MM.1S (cell line): ENCODE data around the gene PSMD1.

Source experiments
- DNase-seq: peaks from one replicate; pipeline ENCODE4 v3.0.0-alpha.2; 2015
- H2AFZ ChIP-seq: fragments of 300-600 bp; sonication (generic); 2 replicates; pipeline ENCODE4 v1.6.0; 2016; ENCODE audit warnings: antibody characterized with exemption, low read length
- H3F3A ChIP-seq: fragments of 300-600 bp; sonication (generic); 2 replicates; pipeline ENCODE4 v1.6.1; 2016; ENCODE audit warnings: mild to moderate bottlenecking, antibody characterized with exemption, low read length, moderate library complexity, mixed read lengths; ENCODE audit not compliant: insufficient read depth
- H3K27ac ChIP-seq: fragments of 300-600 bp; sonication (generic); 2 replicates; pipeline ENCODE4 v1.5.1; 2016; ENCODE audit warnings: mild to moderate bottlenecking, low read length
- H3K27me3 ChIP-seq: fragments of 300-600 bp; sonication (generic); replicated peaks from 2 replicates; pipeline ENCODE4 v1.6.0; 2016; ENCODE audit warnings: low read length; ENCODE audit not compliant: insufficient read depth
- H3K36me3 ChIP-seq: fragments of 300-600 bp; sonication (generic); replicated peaks from 2 replicates; pipeline ENCODE4 v1.6.1; 2016; ENCODE audit warnings: mild to moderate bottlenecking, low read length, mixed read lengths; ENCODE audit not compliant: insufficient read depth
- H3K4me1 ChIP-seq: fragments of 300-600 bp; sonication (generic); 2 replicates; pipeline ENCODE4 v1.6.1; 2016; ENCODE audit warnings: low read length, mixed read lengths
- H3K4me2 ChIP-seq: fragments of 300-600 bp; sonication (generic); 2 replicates; pipeline ENCODE4 v1.6.0; 2016; ENCODE audit warnings: low read depth, low read length
- H3K4me3 ChIP-seq: fragments of 300-600 bp; sonication (generic); 2 replicates; pipeline ENCODE4 v1.5.1; 2016; ENCODE audit warnings: low read length, mixed read lengths
- H3K79me2 ChIP-seq: fragments of 300-600 bp; sonication (generic); 2 replicates; pipeline ENCODE4 v1.6.1; 2016; ENCODE audit warnings: mixed run types, low read length, mixed read lengths
- H3K9ac ChIP-seq: fragments of 300-600 bp; sonication (generic); 2 replicates; pipeline ENCODE4 v1.6.1; 2016; ENCODE audit warnings: low read length, mixed read lengths
- H3K9me2 ChIP-seq: fragments of 300-600 bp; sonication (generic); replicated peaks from 2 replicates; pipeline ENCODE4 v1.6.1; 2016; ENCODE audit warnings: mild to moderate bottlenecking, low read length, mixed read lengths; ENCODE audit not compliant: insufficient read depth
- H3K9me3 ChIP-seq: fragments of 300-600 bp; sonication (generic); replicated peaks from 2 replicates; pipeline ENCODE4 v1.6.1; 2016; ENCODE audit warnings: mild to moderate bottlenecking, low read length, mixed read lengths; ENCODE audit not compliant: insufficient read depth
- H4K20me1 ChIP-seq: fragments of 300-600 bp; sonication (generic); 2 replicates; pipeline ENCODE4 v1.6.1; 2016; ENCODE audit warnings: mild to moderate bottlenecking, low read length, moderate library complexity, mixed read lengths; ENCODE audit not compliant: insufficient read depth
- CTCF ChIP-seq: fragments of 300-600 bp; sonication (generic); IDR thresholded peaks from 2 replicates; pipeline ENCODE4 v1.5.1; 2016; ENCODE audit warnings: antibody characterized with exemption, low read length, mixed read lengths
- EZH2 ChIP-seq: fragments of 300-600 bp; sonication (generic); optimal IDR thresholded peaks from 2 replicates; pipeline ENCODE3; 2017; ENCODE audit warnings: low read depth, mild to moderate bottlenecking, antibody characterized with exemption, low read length, mixed read lengths
- EZH2phosphoT487 ChIP-seq: fragments of 300-600 bp; sonication (generic); IDR thresholded peaks from 2 replicates; pipeline ENCODE4 v1.6.1; 2018; ENCODE audit warnings: antibody characterized with exemption, low read length

The PSMD1 gene

GRCh38 chr2:231049286-231050017, 7.2 kb upstream of the PSMD1 start:
- H3K27ac ChIP-seq = no peak overlapping the region
- peaks cover 5% of the 10 kb centered on the region; the same call in 1 of the 2 replicates for H3K4me1 ChIP-seq
- H3K4me3 ChIP-seq = no peak overlapping the region
- H3K9ac ChIP-seq = no peak overlapping the region
- no peak overlapping the region for H2AFZ ChIP-seq
- H3F3A ChIP-seq = no peaks in the 10 kb centered on the region
- H3K36me3 ChIP-seq = no peaks in the 10 kb centered on the region
- H3K9me2 ChIP-seq = no peaks in the 10 kb centered on the region
- no peak overlapping the region for H3K4me2 ChIP-seq
- H4K20me1 ChIP-seq = no peaks in the 10 kb centered on the region
- DNase-seq = no peak
- peaks cover 12% of the 10 kb centered on the region for H3K27me3 ChIP-seq
- TF ChIP-seq EZH2phosphoT487 (no peak), CTCF (no peak), EZH2 (no peak)
- no peaks in the 10 kb centered on the region for H3K79me2 ChIP-seq
- H3K9me3 ChIP-seq = no peaks in the 10 kb centered on the region

GRCh38 chr2:231050018-231050901, 6.4 kb upstream of the PSMD1 start:
- no peak overlapping the region for H3K4me2 ChIP-seq
- no peaks in the 10 kb centered on the region for H3K9me3 ChIP-seq
- no peak overlapping the region for H2AFZ ChIP-seq
- TF ChIP-seq CTCF (no peak), EZH2 (no peak), EZH2phosphoT487 (no peak)
- no peaks in the 10 kb centered on the region for H3F3A ChIP-seq
- no peak overlapping the region for H3K4me3 ChIP-seq
- no peaks in the 10 kb centered on the region for H3K36me3 ChIP-seq
- no peak for DNase-seq
- no peak overlapping the region for H3K9ac ChIP-seq
- no peaks in the 10 kb centered on the region for H3K79me2 ChIP-seq
- H3K27me3 ChIP-seq = peaks cover 12% of the 10 kb centered on the region
- no peaks in the 10 kb centered on the region for H3K9me2 ChIP-seq
- H4K20me1 ChIP-seq = no peaks in the 10 kb centered on the region
- no peak overlapping the region for H3K27ac ChIP-seq
- H3K4me1 ChIP-seq = peaks cover 5% of the 10 kb centered on the region; the same call in 1 of the 2 replicates

GRCh38 chr2:231051116-231051515, 5.6 kb upstream of the PSMD1 start:
- H3K79me2 ChIP-seq = no peaks in the 10 kb centered on the region
- H3K4me1 ChIP-seq = peaks cover 5% of the 10 kb centered on the region; the same call in 1 of the 2 replicates
- H3F3A ChIP-seq = no peaks in the 10 kb centered on the region
- no peak overlapping the region for H3K9ac ChIP-seq
- H3K4me3 ChIP-seq = no peak overlapping the region
- H3K27me3 ChIP-seq = peaks cover 12% of the 10 kb centered on the region
- no peaks in the 10 kb centered on the region for H3K9me2 ChIP-seq
- H3K27ac ChIP-seq = no peak overlapping the region
- no peaks in the 10 kb centered on the region for H3K9me3 ChIP-seq
- H3K36me3 ChIP-seq = no peaks in the 10 kb centered on the region
- no peak for DNase-seq
- H3K4me2 ChIP-seq = no peak overlapping the region
- TF ChIP-seq EZH2 (no peak), EZH2phosphoT487 (no peak), CTCF (no peak)
- no peaks in the 10 kb centered on the region for H4K20me1 ChIP-seq
- H2AFZ ChIP-seq = no peak overlapping the region
